Stimulated activated CD4-positive, alpha-beta T cell treated with anti-CD3 and anti-CD28 coated beads, Interleukin-12 subunit alpha, Interleukin-12 subunit beta, amount 100 ng/mL, for 24 hours (primary cell): Measurements from ENCODE around the gene ZNF12.
"Not testable (repeated sequence)": the region's sequence is repeated elsewhere in the genome, so short reads cannot be mapped to it uniquely, and the experiment has no call there.

Experiments
- DNase-seq, 2 experiments: peaks; one replicate each; pipeline ENCODE4 v3.0.0-alpha.2; 2020; ENCODE audit warnings: low read depth in 2 of 2

The ZNF12 gene

GRCh38 chr7:6691609-6692106 is 15.1 kb downstream of the ZNF12 start:
- no peak for DNase-seq

GRCh38 chr7:6691103-6691502 is 15.6 kb downstream of the ZNF12 start:
- no peak for DNase-seq

- no peak for DNase-seq
Observed at GRCh38 chr7:6680146-6680545, 26.6 kb downstream of the ZNF12 start.

- no peak for DNase-seq
Observed at GRCh38 chr7:6675807-6676405, 30.8 kb downstream of the ZNF12 start.

- DNase-seq: not testable (repeated sequence)
Observed at GRCh38 chr7:6670851-6671250, 35.9 kb downstream of the ZNF12 start.

- DNase-seq: no peak
Observed at GRCh38 chr7:6658618-6659345, 48.0 kb downstream of the ZNF12 start.

GRCh38 chr7:6656413-6656812 is 50.3 kb downstream of the ZNF12 start:
- DNase-seq: no peak

- no peak for DNase-seq
Observed at GRCh38 chr7:6655636-6656385, 50.9 kb downstream of the ZNF12 start.

GRCh38 chr7:6654842-6655610 is 51.7 kb downstream of the ZNF12 start:
- DNase-seq: no peak

GRCh38 chr7:6654113-6654841 is 52.5 kb downstream of the ZNF12 start:
- DNase-seq: no peak

- no peak for DNase-seq
Observed at GRCh38 chr7:6653071-6654003, 53.4 kb downstream of the ZNF12 start.

- no peak for DNase-seq
Observed at GRCh38 chr7:6652446-6653011, 54.2 kb downstream of the ZNF12 start.

GRCh38 chr7:6651851-6652445 is 54.8 kb downstream of the ZNF12 start:
- no peak for DNase-seq

- no peak for DNase-seq
Observed at GRCh38 chr7:6650521-6651011, 56.2 kb downstream of the ZNF12 start.

- no peak for DNase-seq
Observed at GRCh38 chr7:6650086-6650485, 56.7 kb downstream of the ZNF12 start.

GRCh38 chr7:6649241-6649961 is 57.3 kb downstream of the ZNF12 start:
- DNase-seq: no peak

GRCh38 chr7:6648815-6649104 is 58.0 kb downstream of the ZNF12 start:
- DNase-seq: no peak

GRCh38 chr7:6648066-6648814 is 58.5 kb downstream of the ZNF12 start:
- no peak for DNase-seq
